Measurements from ENCODE around the gene DUSP18. TPM values are rescaled to one million over a fixed set of nuclear protein-coding genes. Genes with fewer than 3 reads are reported as not detected.
A peak's percentile ranks its signal among the peaks of the same experiment; 100 is the strongest.

DUSP18 gene
- total and polyA plus RNA-seq, 2 of the 13 experiments (the other 11 are each of a cell fraction or from before 2014, with no cell fraction given): 1.4 to 2.3 TPM

- Histone ChIP-seq H2AFZ (ENCODE audit: low read length) (no peak overlapping the region), H3K27me3 (ENCODE audit: control insufficient read depth in 1 of 2, insufficient read depth in 2 of 2, low read length in 2 of 2) (peaks cover 4 to 34% of the 10 kb centered on the region in 2 experiments; a peak in 4 of 5 replicates), H3K27ac (ENCODE audit: extremely low read length, insufficient read depth, low read length) (no peak overlapping the region), H4K20me1 (ENCODE audit: insufficient read depth, low read length) (peaks cover 5% of the 10 kb centered on the region; the same call in 1 of the 2 replicates), H3K4me3 (replicated peaks in 1 of 3; ENCODE audit: insufficient read depth in 1 of 3, low read depth in 2 of 3, low read length in 3 of 3) (peak overlapping the region; percentile 29 to 70 (median 59); a peak in 4 of 6 replicates), H3K36me3 (replicated peaks in 1 of 2; ENCODE audit: control insufficient read depth in 1 of 2, insufficient read depth in 2 of 2, low read length in 2 of 2) (no peaks in the 10 kb centered on the region), H3K9me3 (ENCODE audit: low read length) (no peaks in the 10 kb centered on the region), H3K4me1 (ENCODE audit: insufficient read depth, low read length) (peaks cover 9% of the 10 kb centered on the region), H3K4me2 (ENCODE audit: low read depth, low read length) (peak overlapping the region; percentile 79), H3K79me2 (ENCODE audit: insufficient read depth, low read length) (no peaks in the 10 kb centered on the region), H3K9ac (ENCODE audit: insufficient read depth, low read depth, low read length) (no peak overlapping the region)
- ATAC-seq: peak; percentile 48
- no peak for DNase-seq (ENCODE audit: low spot score)
- intact Hi-C loops (cut with micrococcal nuclease; ENCODE audit: unreplicated experiment): no loop called here
- ChIA-PET CTCF (ENCODE audit: low intra/inter-chr PET ratio, low total read pairs) (no interaction called here), POLR2A (no interaction called here)
- in situ Hi-C loops (cut with HindIII; ENCODE audit: extremely low pct_ligation_motif_present, low pct_unique_long_range_greater_than_20kb): no loop called here
- no peak for FAIRE-seq
- WGBS (ENCODE audit: low lambda C conversion rate): 31% methylated on average over 12 of the region's 38 CpGs
- BruUV-seq (replicated peaks): no TSS peak
- TF ChIP-seq YY1 (IDR thresholded peaks at IDR 0.05; ENCODE audit: insufficient read depth, insufficient replicate concordance, low read depth, low read length) (peak; percentile 77), ARID4A (CRISPR knock-in tag; IDR thresholded peaks at IDR 0.05; ENCODE audit: borderline replicate concordance) (peak; percentile 23; the same call in 1 of the 2 replicates), SRSF4 (IDR thresholded peaks at IDR 0.05; ENCODE audit: low read depth, low read length, poor library complexity, severe bottlenecking) (no peak), ZNF687 (CRISPR knock-in tag; IDR thresholded peaks at IDR 0.05) (peak; percentile 32; the same call in 1 of the 2 replicates), ZNF451 (CRISPR knock-in tag; IDR thresholded peaks at IDR 0.05) (no peak), ZNF281 (CRISPR knock-in tag; IDR thresholded peaks at IDR 0.05; ENCODE audit: borderline replicate concordance) (peak; percentile 56; the same call in 1 of the 2 replicates), HNRNPL (IDR thresholded peaks at IDR 0.05; ENCODE audit: low read depth, low read length) (0 out of 2 replicates have a peak, but pooled peaks have one; percentile 24), HOXA3 (CRISPR knock-in tag; IDR thresholded peaks at IDR 0.05) (peak; percentile 52; the same call in 1 of the 2 replicates), GABPB1 (CRISPR knock-in tag; IDR thresholded peaks at IDR 0.05) (peak; percentile 10; the same call in 1 of the 2 replicates)
These were observed 26.5 kb upstream of the DUSP18 start for GRCh38 chr22:30694171-30694639.
